GM21786 (cell line): Measurements from ENCODE around the gene HOXA2.
A peak's percentile ranks its signal among the peaks of the same experiment; 100 is the strongest.

Source experiments
- ATAC-seq: cut with Tn5 transposase; IDR thresholded peaks from one replicate; pipeline ENCODE4 v1.9.1; 2021; ENCODE audit not compliant: unreplicated experiment

HOXA2 gene

GRCh38 chr7:27100694-27101170, 1.8 kb downstream of the HOXA2 start:
- ATAC-seq, result no peak

- ATAC-seq, result no peak
Measured at GRCh38 chr7:27099453-27100370, 2.8 kb downstream of the HOXA2 start.

- no peak for ATAC-seq
Measured at GRCh38 chr7:27098578-27099451, 3.7 kb downstream of the HOXA2 start.

DNA sequence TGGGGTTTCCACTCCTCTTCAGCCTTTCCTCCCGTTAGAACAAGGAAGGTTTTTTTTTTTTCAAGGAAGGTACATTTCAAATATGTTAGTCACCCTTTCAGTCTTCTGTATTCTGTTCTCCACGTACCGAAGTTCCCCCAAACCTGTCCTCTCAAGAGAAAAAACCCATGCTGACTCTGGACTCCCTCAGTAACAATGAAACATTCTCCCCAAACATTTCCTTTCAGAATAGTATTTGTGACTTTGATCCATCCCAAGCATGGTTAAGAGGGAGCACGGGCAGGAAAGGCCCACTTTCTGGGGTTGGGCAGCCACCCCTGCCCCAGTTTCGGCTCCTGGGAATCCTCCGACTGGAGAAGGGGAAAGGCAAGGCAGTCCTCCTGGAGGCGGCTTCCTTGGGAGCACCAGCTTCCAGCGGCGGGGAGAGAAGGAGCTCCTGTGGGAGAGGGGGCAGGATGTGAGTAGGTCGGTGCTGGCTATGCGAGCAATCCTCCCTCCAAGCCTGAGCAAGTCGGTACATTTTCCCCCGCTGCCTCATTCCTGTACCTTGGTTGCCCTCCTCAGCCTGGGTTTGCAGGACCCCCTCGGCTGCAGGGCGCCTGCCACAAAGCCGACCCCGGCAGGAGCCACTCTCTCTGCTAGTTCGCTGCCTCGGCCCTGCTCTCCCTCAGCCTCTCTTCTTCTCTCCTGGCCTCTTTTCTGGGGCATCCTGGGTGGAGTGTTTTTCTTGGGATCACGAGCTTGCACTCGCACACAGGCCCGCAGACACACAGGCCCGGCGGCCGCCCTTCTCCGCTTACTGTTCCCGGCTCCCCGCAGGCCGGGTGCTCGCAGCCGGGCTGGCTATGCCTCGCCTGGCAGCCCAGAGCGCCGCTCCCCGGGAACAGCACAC, 4.6 kb downstream of the HOXA2 start:
- ATAC-seq, result no peak

GRCh38 chr7:27096768-27097514, 5.5 kb downstream of the HOXA2 start:
- ATAC-seq, result no peak

DNA sequence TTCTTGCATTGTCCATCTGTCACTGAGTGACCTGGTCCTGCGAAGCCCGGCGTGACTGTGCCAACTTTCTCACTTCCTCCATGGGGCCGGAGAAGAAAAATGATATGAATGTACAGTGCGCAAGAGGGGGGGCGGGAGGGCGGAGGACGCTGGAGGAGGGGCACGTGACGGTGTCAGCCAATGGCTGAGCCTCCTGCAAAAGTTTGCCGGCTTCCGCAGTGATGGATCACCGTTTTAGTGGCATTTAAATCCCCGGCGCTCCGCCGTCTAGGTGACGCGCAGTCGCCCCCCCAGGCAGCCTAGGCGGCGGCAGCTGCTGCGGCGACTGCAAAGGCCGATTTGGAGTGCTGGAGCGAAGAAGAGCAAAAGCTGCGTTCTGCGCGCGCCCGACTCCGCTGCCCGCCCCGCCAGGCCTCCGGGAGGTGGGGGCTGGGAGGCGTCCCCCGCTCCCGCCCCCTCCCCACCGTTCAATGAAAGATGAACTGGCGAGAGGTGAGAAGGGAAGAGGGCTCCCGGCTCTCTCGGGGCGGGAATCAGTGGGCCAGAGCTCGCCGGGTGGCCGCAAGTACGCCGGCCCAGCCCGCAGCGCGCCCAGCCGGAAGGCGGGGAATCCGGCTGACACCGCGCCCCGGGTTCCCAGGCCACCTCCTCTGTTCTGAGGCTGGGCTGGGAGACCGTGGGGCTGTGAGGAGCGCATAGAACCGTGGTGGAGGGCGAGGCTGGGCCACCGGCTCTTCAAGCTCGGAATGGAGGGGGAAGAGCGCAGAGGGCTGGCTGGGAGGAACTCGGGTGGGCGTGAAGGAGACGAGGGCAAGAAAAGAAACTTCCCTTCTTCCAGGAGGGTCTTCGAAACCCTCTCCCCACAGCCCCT, 6.4 kb downstream of the HOXA2 start, which contains the start of gene HOXA1:
HOXA1 (minus strand) TSS at position 104 of the 871 bp plus-strand sequence; CDS start at position 16, 88 bp downstream.
- ATAC-seq, result peak; percentile 81

- ATAC-seq, result no peak
Measured at GRCh38 chr7:27095050-27095896, 7.2 kb downstream of the HOXA2 start.

GRCh38 chr7:27094304-27095049, 8.0 kb downstream of the HOXA2 start:
- no peak for ATAC-seq

- no peak for ATAC-seq
Measured at GRCh38 chr7:27093184-27093895, 9.1 kb downstream of the HOXA2 start.

GRCh38 chr7:27092819-27093110, 9.7 kb downstream of the HOXA2 start:
- ATAC-seq, result no peak

DNA sequence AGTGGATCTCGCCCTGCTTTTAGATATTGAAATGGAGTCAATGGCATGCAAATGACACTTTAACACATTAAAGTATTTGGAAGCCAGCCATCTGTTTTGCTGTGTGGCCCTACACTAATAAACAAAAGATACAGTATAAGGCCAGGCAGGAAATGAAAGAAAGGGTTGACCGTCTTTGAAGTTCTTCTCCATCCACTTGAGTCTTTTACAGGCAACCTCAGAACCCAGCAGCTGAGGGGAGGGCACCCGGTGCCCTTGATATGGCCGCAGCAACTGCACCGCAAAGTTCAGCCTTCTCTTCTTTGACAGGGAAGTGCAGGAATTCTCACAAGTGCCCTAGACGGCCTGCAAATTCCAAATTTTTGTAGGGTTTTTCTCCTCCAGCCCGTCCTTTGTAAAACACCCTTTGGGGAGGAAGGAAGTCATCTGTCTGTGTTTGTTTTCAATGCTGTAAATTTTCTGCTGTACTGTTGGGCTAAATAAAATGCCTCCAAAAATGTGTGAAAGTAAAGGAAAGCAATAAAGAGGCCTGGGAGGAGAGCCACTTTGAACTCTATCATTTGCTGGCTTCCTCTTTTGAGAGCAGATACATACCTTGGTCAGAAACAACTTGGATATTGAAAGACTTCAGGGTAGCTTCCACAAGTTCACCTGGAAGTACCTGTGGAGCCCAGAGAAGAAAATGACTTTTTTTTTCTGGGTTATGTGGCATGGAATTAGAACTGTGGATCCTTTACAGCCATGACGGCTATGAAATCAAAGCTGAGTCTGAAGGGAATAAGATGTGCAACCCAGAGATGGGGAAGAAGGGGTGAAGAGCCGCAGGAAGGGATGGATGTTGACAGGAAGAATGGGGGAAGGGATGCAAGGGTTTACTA, 10.3 kb downstream of the HOXA2 start:
- no peak for ATAC-seq

GRCh38 chr7:27091105-27091504, 11.4 kb downstream of the HOXA2 start:
- no peak for ATAC-seq

- ATAC-seq, result no peak
Measured at GRCh38 chr7:27088002-27088922, 14.2 kb downstream of the HOXA2 start.

- ATAC-seq, result peak; percentile 84
Measured at GRCh38 chr7:27083646-27084045, 18.8 kb downstream of the HOXA2 start.

DNA sequence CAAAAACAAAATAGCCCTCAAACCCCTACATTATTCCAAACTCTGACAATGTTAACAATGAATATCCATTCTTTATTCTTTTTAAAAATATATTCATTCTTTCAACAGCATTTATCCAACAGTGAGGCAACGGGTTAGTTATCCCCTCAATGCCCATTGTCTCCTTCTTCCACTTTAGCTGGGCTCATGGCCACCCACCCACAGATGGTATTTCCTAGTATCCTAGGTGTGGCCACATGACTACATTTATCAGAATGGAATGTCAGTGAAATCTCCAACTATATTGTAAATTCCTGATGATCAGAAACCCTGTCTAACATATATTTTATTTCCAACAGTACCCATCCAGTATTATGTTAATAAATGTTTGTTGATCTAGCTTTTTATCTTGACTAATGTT, 20.3 kb downstream of the HOXA2 start:
- ATAC-seq, result no peak
